ENCODE data around the gene SERPINA9. TPM values are rescaled to one million over a fixed set of nuclear protein-coding genes. Genes with fewer than 3 reads are reported as not detected.
"Not testable (repeated sequence)": the region's sequence is repeated elsewhere in the genome, so short reads cannot be mapped to it uniquely, and the experiment has no call there.

Gene SERPINA9
- total RNA-seq, 1 experiment from 2014 or later, result not detected

DNA sequence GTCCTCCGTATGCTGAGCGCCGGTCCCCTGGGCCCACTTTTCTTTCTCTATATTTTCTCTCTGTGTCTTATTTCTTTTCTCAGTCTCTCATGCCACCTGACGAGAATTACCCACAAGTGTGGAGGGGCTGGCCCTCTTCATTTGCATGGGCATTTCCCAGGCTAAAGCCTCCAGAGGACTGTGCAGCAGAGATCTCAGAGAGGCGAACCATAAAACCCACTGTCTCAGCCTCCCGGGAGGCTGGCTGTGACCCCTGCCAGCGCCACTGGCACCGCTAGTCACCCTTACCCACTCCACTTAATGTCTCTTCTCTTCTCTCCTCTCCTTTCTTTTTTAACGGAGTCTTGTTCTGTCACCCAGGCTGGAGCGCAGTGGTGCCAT, 7.1 kb upstream of the SERPINA9 start:
- intact Hi-C loops (cut with micrococcal nuclease; ENCODE audit: unreplicated experiment), result no loop called here
- BruUV-seq (replicated peaks), result no TSS peak
- no peaks in the 10 kb centered on the region for H3K4me1 Mint-ChIP-seq (ENCODE audit: low read depth, unreplicated experiment)
- H3K27me3 Mint-ChIP-seq (ENCODE audit: unreplicated experiment), result no peaks in the 10 kb centered on the region
- TF ChIP-seq, protein P1, sequence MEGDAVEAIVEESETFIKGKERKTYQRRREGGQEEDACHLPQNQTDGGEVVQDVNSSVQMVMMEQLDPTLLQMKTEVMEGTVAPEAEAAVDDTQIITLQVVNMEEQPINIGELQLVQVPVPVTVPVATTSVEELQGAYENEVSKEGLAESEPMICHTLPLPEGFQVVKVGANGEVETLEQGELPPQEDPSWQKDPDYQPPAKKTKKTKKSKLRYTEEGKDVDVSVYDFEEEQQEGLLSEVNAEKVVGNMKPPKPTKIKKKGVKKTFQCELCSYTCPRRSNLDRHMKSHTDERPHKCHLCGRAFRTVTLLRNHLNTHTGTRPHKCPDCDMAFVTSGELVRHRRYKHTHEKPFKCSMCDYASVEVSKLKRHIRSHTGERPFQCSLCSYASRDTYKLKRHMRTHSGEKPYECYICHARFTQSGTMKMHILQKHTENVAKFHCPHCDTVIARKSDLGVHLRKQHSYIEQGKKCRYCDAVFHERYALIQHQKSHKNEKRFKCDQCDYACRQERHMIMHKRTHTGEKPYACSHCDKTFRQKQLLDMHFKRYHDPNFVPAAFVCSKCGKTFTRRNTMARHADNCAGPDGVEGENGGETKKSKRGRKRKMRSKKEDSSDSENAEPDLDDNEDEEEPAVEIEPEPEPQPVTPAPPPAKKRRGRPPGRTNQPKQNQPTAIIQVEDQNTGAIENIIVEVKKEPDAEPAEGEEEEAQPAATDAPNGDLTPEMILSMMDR (IDR thresholded peaks at IDR 0.05; ENCODE audit: unreplicated experiment), result no peak
- peaks cover 8% of the 10 kb centered on the region for H3K36me3 Mint-ChIP-seq (ENCODE audit: insufficient read depth, unreplicated experiment)
- H3K9me3 Mint-ChIP-seq (ENCODE audit: low read depth, unreplicated experiment), result peaks cover 3% of the 10 kb centered on the region
- CTCF ChIA-PET, result no interaction called here
- DNase-seq, result no peak
- H3K27ac Mint-ChIP-seq (ENCODE audit: unreplicated experiment), result no peak overlapping the region
- H3K4me3 Mint-ChIP-seq (ENCODE audit: low read depth, unreplicated experiment), result no peak overlapping the region

DNA sequence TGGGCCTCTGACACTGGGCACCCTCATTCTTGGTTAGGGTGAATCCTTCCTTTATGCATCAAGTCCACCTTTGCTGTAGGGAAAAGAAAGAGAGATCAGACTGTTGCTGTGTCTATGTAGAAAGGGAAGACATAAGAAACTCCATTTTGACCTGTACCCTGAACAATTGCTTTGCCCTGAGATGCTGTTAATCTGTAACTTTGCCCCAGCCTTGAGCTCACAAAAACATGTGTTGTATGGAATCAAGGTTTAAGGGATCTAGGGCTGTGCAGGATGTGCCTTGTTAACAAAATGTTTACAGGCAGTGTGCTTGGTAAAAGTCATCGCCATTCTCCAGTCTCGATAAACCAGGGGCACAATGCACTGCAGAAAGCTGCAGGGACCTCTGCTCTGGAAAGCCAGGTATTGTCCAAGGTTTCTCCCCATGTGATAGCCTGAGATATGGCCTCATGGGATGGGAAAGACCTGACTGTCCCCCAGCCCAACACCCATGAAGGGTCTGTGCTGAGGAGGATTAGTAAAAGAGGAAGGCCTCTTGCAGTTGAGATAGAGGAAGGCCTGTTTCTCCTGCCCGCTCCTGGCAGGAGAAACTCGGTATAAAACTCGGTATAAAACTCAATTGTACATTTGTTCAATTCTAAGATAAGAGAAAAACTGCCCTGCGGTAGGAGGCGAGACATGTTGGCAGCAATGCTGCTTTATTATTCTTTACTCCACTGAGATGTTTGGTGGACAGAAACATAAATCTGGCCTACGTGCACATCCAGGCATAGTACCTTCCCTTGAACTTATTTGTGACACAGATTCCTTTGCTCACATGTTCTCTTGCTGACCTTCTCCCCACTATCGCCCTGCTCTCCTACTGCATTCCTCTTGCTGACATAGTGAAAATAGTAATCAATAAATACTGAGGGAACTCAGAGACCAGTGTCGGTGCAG, 6.4 kb upstream of the SERPINA9 start:
- intact Hi-C loops (cut with micrococcal nuclease; ENCODE audit: unreplicated experiment); H3K27me3 Mint-ChIP-seq (ENCODE audit: unreplicated experiment); H3K9me3 Mint-ChIP-seq (ENCODE audit: low read depth, unreplicated experiment); H3K27ac Mint-ChIP-seq (ENCODE audit: unreplicated experiment); BruUV-seq (replicated peaks); DNase-seq; H3K4me3 Mint-ChIP-seq (ENCODE audit: low read depth, unreplicated experiment); CTCF ChIA-PET; H3K36me3 Mint-ChIP-seq (ENCODE audit: insufficient read depth, unreplicated experiment); H3K4me1 Mint-ChIP-seq (ENCODE audit: low read depth, unreplicated experiment): not testable (repeated sequence)

DNA sequence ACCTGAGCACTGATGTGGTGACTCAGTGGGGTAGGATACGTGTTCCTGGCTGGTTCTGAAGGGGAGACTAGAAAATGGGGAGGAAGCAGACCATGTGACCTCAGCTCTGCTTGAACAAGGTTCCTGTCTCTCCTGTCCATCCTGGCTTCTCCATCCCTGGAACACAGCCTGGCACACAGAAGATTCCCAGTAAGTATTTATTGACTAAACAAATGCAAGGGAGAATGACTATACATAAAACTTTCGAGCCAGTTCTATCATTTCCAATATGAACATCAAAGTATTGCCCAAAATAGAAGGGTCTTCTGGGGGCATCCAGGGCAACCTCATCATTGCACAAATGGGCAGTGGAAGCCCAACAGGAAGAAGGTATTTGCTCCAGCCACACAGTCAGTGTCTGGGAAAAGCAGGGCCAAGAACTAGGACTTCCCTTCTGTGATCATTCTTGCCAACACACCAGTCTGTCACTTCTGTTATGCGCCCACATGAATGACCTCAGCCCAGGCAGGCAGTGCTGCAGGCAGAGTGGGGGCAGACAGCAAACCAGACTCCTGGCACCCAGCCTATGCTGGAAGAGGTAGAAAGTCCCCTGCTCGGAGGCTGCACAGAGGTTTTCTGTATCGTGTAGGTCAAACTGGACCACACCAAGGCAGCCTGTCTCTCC, 5.6 kb upstream of the SERPINA9 start:
- Mint-ChIP-seq H3K4me1 (ENCODE audit: low read depth, unreplicated experiment) (no peaks in the 10 kb centered on the region), H3K9me3 (ENCODE audit: low read depth, unreplicated experiment) (peaks cover 3% of the 10 kb centered on the region), H3K4me3 (ENCODE audit: low read depth, unreplicated experiment) (no peak overlapping the region), H3K36me3 (ENCODE audit: insufficient read depth, unreplicated experiment) (peaks cover 5% of the 10 kb centered on the region), H3K27ac (ENCODE audit: unreplicated experiment) (no peak overlapping the region), H3K27me3 (ENCODE audit: unreplicated experiment) (no peaks in the 10 kb centered on the region)
- no TSS peak for BruUV-seq (replicated peaks)
- no peak for DNase-seq
- TF ChIP-seq, protein P1 (IDR thresholded peaks at IDR 0.05; ENCODE audit: unreplicated experiment), result no peak
- intact Hi-C loops (cut with micrococcal nuclease; ENCODE audit: unreplicated experiment), result no loop called here
- CTCF ChIA-PET, result no interaction called here

DNA sequence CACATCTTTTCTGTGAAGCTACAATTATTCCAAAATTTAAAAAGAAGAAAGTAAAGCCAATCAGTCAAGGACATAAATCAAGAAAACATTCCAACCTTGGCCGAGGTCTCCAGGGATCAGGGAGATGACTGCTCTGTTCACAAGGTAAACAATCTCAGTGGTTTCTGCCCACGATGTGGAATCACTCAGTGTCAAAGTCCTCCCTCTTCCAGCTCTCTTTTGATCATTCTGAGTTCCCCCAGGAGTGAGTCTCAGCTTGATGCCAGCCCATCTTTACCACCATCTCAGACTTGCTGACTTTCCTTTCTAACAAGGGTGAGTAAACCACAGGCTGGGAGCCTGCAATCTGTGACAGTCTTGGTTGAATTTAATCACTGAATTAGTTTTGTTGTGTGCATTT, 4.8 kb upstream of the SERPINA9 start:
- peaks cover 3% of the 10 kb centered on the region for H3K9me3 Mint-ChIP-seq (ENCODE audit: low read depth, unreplicated experiment)
- intact Hi-C loops (cut with micrococcal nuclease; ENCODE audit: unreplicated experiment), result no loop called here
- H3K36me3 Mint-ChIP-seq (ENCODE audit: insufficient read depth, unreplicated experiment), result no peaks in the 10 kb centered on the region
- no peak overlapping the region for H3K27ac Mint-ChIP-seq (ENCODE audit: unreplicated experiment)
- TF ChIP-seq, protein P1 (IDR thresholded peaks at IDR 0.05; ENCODE audit: unreplicated experiment), result no peak
- H3K27me3 Mint-ChIP-seq (ENCODE audit: unreplicated experiment), result no peaks in the 10 kb centered on the region
- no peak overlapping the region for H3K4me3 Mint-ChIP-seq (ENCODE audit: low read depth, unreplicated experiment)
- BruUV-seq (replicated peaks), result no TSS peak
- CTCF ChIA-PET, result no interaction called here
- no peak for DNase-seq
- no peaks in the 10 kb centered on the region for H3K4me1 Mint-ChIP-seq (ENCODE audit: low read depth, unreplicated experiment)
